ENCODE measurements around the gene INTS11. TPM values are rescaled to one million over a fixed set of nuclear protein-coding genes. Genes with fewer than 3 reads are reported as not detected.

The INTS11 gene
- total RNA-seq, 2 experiments from 2014 or later: 126 to 135 TPM

DNA sequence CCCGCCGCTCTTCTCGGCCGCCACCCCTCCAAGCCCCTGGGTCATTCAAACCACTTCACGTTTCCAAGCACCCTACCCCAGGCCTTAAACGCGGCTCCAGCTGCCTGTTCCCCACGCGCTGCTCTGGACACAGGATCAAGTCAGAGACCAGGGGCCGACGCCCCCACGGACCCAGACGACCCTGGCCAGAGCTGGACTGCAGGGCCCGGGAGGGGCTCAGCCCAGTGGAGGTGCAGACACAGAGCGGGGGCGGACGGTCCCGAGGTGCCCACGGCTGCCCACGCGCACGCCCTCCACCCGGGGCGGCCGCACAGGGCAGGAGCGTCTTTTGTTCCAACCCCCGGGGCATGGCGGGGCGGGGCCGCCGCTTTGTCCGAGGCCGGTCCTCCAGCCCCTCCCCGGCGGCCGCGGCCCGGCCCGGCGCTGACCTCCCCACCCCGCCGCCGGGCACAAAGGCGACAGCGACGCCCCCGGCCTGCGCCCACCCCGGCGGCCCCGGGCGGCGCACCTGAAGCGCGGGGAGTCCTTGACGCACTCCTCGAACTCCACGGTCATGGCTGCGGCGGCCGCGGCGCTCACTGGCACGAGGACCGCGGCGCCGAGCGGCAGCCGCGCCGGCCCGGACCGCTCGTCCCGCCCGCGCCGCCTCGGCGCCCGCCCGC is 17.1 kb downstream of the INTS11 start:
- no peaks in the 10 kb centered on the region for H3K27me3 Mint-ChIP-seq
- peak overlapping the region; percentile 85 for H3K4me3 Mint-ChIP-seq
- no peaks in the 10 kb centered on the region for H3K36me3 Mint-ChIP-seq
- DNase-seq (no peak), ATAC-seq (peak; percentile 1)
- H3K9me3 Mint-ChIP-seq (ENCODE audit: low read depth): no peaks in the 10 kb centered on the region
- CTCF ChIA-PET: interaction anchor here (0.7 to 1.1 kb wide), 3 partner anchors 41 to 294 kb away, joined by 3 to 4 read pairs (median 3); partner anchors contain the start of gene ISG15
- H3K27ac Mint-ChIP-seq: peak overlapping the region; percentile 92
- peaks cover 24% of the 10 kb centered on the region for H3K4me1 Mint-ChIP-seq

DNA sequence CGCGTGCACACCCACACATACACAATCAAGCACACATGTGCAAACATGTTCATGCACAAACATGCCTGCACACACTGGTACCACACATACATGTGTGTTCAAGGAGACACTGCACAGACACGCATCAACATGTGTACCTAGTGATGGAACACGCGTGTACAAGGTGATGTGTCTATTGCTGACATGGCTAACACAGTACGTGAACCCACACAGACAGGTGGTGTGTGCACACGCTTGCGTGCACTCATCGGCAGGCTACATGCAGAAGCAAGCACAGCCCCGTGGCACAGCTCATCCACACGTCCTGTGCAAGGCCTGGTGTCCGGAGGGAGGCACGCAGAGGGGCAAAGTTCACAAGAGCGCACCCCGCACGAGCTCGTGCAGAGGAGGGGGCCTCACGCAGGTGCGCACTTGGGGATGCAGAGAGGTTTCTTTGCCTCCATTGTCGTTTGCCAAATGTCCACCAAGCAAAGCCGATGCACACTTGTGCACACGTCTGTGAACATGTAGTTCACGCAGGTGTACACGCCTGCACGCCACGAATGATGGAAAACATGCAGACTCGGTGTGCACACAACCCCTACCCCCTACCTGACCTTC is 17.7 kb downstream of the INTS11 start:
- peak overlapping the region; percentile 92 for H3K27ac Mint-ChIP-seq
- H3K36me3 Mint-ChIP-seq: no peaks in the 10 kb centered on the region
- ATAC-seq: no peak
- peaks cover 24% of the 10 kb centered on the region for H3K4me1 Mint-ChIP-seq
- no peaks in the 10 kb centered on the region for H3K9me3 Mint-ChIP-seq (ENCODE audit: low read depth)
- no peak for DNase-seq
- peak overlapping the region; percentile 85 for H3K4me3 Mint-ChIP-seq
- CTCF ChIA-PET: interaction anchor here (0.7 to 1.1 kb wide), 3 partner anchors 41 to 293 kb away, joined by 3 to 4 read pairs (median 3); partner anchors contain the start of gene ISG15
- no peaks in the 10 kb centered on the region for H3K27me3 Mint-ChIP-seq

DNA sequence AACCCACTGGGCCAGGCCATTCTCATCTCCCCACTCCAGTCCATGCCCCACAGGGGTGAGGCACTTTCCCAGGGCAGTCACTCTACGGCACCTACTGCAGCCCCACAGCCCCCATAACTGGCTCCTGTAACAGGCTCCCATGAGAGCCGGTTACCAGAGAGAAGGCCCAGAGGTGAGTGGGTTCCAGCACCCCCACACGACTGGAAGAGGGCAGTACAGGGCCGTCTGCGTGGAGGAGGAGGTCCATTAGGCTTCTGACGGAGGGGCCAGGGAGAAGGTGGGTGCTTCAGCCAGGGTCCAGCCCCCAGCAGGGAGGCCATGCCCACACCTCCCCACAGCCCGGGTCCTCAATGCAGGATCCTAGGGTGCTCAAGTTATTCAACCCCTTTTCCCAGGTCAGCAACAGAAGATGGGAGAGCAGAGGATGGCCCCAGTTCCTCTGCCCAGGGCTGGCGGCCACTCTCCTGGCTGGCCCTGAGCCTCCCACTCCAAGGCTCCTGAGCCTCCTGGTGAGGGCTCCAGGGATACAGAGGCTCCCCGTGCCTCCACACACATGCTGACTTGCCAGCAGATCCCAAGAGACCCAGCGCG is 18.3 kb downstream of the INTS11 start:
- CTCF ChIA-PET: interaction anchor here (1.0 to 2.2 kb wide), 7 partner anchors 42 to 292 kb away, joined by 3 to 20 read pairs (median 5); partner anchors contain the start of genes AURKAIP1 and ISG15
- Mint-ChIP-seq H3K9me3 (ENCODE audit: low read depth) (no peaks in the 10 kb centered on the region), H3K27ac (peak overlapping the region; percentile 92), H3K4me3 (peak overlapping the region; percentile 85), H3K27me3 (no peaks in the 10 kb centered on the region), H3K4me1 (peaks cover 24% of the 10 kb centered on the region), H3K36me3 (no peaks in the 10 kb centered on the region)
- DNase-seq (peak; percentile 68), ATAC-seq (no peak)

DNA sequence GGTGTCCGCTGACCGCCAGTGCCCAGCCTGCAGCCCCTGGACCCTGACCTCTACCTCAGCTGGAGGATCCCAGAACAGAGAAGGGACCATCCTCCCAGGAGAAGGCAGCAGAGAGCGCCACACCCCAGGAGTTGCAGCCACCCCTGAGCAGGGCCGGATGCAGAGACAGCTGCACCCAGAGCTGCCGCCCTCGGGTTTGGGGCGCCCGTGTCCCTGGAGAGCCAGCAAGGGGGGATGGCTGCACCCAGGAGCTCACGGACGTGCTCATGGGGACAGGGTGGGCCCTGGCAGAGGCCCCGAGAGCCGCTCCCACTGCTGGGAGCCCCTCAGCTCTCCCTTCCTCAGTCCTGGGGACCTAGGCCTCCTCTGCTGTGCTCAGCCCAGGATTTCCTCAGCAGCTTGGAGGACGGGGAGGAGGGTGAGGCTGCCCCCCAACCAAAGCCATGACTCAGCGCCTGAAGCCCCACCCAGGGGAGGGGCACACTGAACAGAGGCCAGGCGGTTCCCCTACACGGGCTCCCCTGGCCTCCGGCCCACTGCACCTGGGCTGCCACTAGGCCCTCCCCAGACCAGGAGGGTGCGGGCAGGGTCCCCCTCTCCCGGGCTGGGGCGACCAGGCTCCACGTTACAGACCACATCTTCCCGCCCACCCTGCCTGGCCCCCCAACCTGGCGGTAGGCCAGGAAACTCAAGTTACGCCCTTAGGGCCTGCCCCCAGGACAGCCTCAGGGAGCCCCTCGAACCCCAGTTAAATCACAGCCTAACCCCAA is 19.0 kb downstream of the INTS11 start:
- H3K36me3 Mint-ChIP-seq: no peaks in the 10 kb centered on the region
- no peaks in the 10 kb centered on the region for H3K9me3 Mint-ChIP-seq (ENCODE audit: low read depth)
- H3K4me3 Mint-ChIP-seq: peak overlapping the region; percentile 85
- peak; percentile 67 for ATAC-seq
- H3K27ac Mint-ChIP-seq: peak overlapping the region; percentile 92
- H3K4me1 Mint-ChIP-seq: peaks cover 24% of the 10 kb centered on the region
- H3K27me3 Mint-ChIP-seq: no peaks in the 10 kb centered on the region
- CTCF ChIA-PET: interaction anchor here (0.6 to 2.2 kb wide), 14 partner anchors 9 to 241 kb away, joined by 3 to 20 read pairs (median 4); partner anchors contain the start of genes AURKAIP1 and CCNL2
- DNase-seq: peak; percentile 91

DNA sequence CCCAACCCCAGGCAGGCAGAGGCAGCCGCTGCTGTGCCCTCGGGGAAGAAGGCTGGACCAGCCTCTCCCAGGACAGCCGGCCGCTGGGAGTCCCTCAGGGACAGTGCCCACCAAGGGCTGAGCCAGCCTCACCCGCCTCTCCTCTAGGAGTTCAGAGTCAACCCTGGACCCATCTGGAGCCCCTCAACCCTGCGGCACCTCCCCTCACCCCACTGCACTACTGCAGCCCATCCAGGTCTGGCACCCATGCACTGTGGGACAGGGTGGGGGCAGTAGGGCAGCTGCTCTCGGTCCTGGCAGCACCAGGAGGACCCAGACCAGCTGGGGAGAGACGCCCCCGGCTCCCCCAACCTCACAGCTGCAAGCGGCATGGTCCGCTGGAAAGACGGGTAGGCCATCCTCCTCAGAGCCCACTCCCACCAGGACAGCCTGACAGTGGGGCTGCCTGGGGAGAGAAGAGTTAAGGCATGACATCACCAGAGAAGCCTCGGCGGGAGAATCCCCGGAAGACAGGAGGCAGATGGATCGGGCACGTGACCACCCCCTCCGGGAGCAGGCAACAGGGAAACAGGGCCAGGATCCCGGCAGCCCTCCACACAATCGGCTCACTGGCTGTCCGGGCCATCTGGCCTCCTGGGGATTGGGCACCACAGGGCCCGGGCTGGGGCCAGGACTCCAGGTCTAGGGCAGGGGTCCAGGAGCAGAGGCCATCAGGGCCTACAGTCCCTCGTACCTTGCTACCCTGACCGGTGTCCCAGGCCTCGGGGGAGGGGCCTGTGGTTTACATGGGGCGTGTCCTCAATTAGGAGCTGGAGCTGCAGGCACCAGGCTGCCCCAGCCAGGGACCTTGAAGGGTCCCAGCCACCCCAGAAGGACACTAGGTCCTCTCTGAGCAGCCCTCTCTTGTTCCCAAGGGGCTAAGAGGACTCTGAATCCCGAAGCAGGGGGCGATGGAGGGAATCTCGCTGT is 19.8 kb downstream of the INTS11 start:
- Mint-ChIP-seq H3K4me3 (peak overlapping the region; percentile 85), H3K9me3 (ENCODE audit: low read depth) (no peaks in the 10 kb centered on the region), H3K27me3 (no peaks in the 10 kb centered on the region), H3K27ac (peak overlapping the region; percentile 92), H3K4me1 (peaks cover 19% of the 10 kb centered on the region), H3K36me3 (no peaks in the 10 kb centered on the region)
- CTCF ChIA-PET: interaction anchor here (0.6 to 2.2 kb wide), 12 partner anchors 8 to 241 kb away, joined by 3 to 20 read pairs (median 5); partner anchors contain the start of genes AURKAIP1 and CCNL2
- no peak for DNase-seq
- ATAC-seq: no peak

DNA sequence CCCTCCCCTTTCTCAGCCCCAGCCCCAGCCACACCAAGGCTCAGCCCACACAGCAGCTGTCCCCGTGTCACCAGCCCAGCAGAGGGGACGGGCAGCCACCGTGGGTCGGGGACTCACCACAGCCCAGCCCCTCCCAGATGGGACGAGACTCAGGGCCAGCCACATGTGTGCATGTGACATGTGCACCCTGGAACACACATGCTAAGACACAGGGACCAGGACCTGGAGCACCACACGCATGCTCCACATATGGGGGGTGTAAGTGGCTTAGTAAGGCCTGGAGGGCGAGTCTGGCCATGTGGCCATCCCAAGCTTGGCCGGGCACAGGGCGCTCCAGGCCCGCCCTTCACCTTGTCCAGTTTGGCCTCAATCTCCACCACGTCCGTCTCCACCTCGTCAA is 20.7 kb downstream of the INTS11 start:
- no peak for DNase-seq
- Mint-ChIP-seq H3K27ac (no peak overlapping the region), H3K4me1 (peaks cover 19% of the 10 kb centered on the region), H3K4me3 (no peak overlapping the region), H3K27me3 (no peaks in the 10 kb centered on the region), H3K36me3 (no peaks in the 10 kb centered on the region), H3K9me3 (ENCODE audit: low read depth) (no peaks in the 10 kb centered on the region)
- CTCF ChIA-PET: interaction anchor here (2.2 kb wide), 1 partner anchor 181 kb away, joined by 20 read pairs; no protein-coding TSS in a partner anchor
- no peak for ATAC-seq

DNA sequence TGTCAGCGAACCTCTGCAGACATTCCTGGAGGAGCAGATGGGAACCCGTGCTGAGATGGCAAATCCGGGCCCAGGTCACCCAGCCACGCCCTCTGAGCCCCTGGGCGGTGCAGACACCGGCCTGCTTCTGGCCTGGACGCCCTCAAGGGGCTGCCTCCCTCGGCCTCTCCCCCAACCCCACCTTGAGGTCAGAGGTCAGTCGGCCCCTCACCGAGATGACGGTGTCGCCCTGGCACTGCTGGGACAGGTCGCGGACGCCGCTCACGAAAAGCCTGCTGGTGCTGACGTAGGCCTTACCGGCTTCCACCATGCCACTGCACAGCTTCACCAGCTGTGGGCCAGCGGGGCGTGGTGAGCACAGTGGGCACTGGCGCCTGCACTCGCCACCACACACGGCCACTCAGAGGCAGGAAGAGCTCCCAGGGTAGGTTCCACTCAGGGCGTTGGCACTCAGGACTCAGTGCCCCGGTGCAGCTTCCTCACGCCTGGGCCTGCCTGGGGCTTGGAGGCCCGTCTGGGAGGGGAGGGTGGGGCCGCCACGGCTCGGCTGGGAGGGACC is 21.4 kb downstream of the INTS11 start:
- ATAC-seq (no peak), DNase-seq (no peak)
- H3K4me1 Mint-ChIP-seq: peaks cover 19% of the 10 kb centered on the region
- no peaks in the 10 kb centered on the region for H3K27me3 Mint-ChIP-seq
- CTCF ChIA-PET: no interaction called here
- H3K36me3 Mint-ChIP-seq: no peaks in the 10 kb centered on the region
- no peak overlapping the region for H3K27ac Mint-ChIP-seq
- no peak overlapping the region for H3K4me3 Mint-ChIP-seq
- H3K9me3 Mint-ChIP-seq (ENCODE audit: low read depth): no peaks in the 10 kb centered on the region

DNA sequence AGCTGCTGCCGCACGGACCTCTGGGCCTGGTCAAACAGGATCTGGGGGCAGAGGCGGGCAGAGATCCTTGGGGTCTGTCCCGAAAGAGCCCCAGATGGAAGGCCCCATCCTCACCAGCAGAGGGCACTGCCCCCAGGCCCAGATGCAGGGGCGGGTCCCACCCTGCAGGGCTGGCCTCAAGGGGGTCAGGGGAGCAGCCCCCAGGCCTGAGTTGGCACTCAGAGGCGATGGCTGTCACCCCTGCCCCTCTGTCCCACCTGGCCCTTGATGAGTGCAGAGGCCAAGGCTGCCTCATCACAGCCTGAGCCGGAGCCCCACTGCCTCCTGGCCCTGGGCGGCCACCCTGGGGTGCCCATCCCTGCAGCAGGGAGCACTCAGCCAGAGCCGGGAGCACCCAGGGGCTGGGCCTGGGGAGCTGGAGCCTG is 22.4 kb downstream of the INTS11 start:
- Mint-ChIP-seq H3K27me3 (no peaks in the 10 kb centered on the region), H3K27ac (no peak overlapping the region), H3K4me1 (peaks cover 17% of the 10 kb centered on the region), H3K9me3 (ENCODE audit: low read depth) (no peaks in the 10 kb centered on the region), H3K36me3 (no peaks in the 10 kb centered on the region), H3K4me3 (no peak overlapping the region)
- CTCF ChIA-PET: no interaction called here
- no peak for DNase-seq
- ATAC-seq: no peak

DNA sequence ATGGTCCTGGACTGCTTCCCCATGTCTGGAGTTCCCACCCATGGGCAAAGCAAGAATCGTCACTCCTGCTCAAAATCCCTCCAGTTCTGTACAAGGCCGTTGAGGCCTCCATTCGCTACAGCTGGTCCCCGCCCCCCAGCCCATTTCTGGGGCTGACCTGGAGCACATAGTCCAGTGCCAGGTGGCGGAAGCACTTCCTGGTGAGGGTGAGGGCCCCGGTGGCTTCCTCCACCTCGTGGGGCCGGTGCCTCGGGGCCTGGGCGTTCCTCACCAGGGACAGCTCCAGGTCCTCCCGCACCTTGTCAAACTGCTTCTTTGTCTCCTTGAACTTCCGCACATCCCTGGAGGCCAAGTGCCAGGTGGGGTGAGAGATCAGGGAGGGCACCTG is 24.1 kb downstream of the INTS11 start:
- Mint-ChIP-seq H3K4me3 (no peak overlapping the region), H3K9me3 (ENCODE audit: low read depth) (no peaks in the 10 kb centered on the region), H3K27me3 (no peaks in the 10 kb centered on the region), H3K36me3 (no peaks in the 10 kb centered on the region), H3K27ac (no peak overlapping the region), H3K4me1 (peaks cover 5% of the 10 kb centered on the region)
- CTCF ChIA-PET: interaction anchor here (1.0 to 1.2 kb wide), 4 partner anchors 13 to 178 kb away, joined by 3 read pairs; no protein-coding TSS in a partner anchor
- ATAC-seq (no peak), DNase-seq (no peak)

DNA sequence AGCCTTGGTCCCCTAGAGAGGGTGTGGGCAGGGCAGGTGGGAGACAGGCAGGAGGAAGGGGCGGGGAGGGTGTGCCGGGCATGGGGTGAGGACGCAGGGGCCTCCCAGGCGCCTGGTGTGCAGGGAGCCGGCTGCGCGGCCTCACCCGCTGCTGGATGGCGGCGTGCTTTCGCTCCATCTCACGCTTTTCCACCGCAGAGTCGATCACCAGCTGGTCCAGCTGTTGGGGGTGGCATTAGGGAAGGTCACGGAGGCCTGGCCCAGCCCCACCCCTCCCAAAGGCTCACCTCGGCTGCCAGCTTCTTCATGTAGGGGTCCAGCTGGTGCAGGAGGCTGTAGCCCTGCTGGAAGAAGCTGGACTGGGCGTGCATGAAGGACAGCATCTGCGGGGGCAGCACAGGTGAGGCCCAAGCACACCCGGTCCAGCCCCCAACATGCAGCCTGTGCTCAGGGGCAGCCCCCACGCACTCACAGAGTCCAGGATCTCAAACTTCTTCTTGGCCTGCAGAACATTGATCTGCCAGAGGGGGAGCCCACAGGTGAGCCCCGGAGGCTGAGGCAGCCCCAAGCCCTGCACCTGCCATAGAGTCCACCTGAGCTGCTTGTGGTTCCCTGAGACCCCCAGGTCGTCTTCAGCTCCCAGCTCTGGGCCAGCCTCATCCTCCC is 24.6 kb downstream of the INTS11 start:
- H3K4me1 Mint-ChIP-seq: peaks cover 3% of the 10 kb centered on the region
- no peaks in the 10 kb centered on the region for H3K27me3 Mint-ChIP-seq
- H3K4me3 Mint-ChIP-seq: no peak overlapping the region
- ATAC-seq (peak; percentile 63), DNase-seq (no peak)
- CTCF ChIA-PET: interaction anchor here (1.0 to 1.2 kb wide), 4 partner anchors 13 to 178 kb away, joined by 3 read pairs; no protein-coding TSS in a partner anchor
- H3K9me3 Mint-ChIP-seq (ENCODE audit: low read depth): no peaks in the 10 kb centered on the region
- no peak overlapping the region for H3K27ac Mint-ChIP-seq
- H3K36me3 Mint-ChIP-seq: no peaks in the 10 kb centered on the region

DNA sequence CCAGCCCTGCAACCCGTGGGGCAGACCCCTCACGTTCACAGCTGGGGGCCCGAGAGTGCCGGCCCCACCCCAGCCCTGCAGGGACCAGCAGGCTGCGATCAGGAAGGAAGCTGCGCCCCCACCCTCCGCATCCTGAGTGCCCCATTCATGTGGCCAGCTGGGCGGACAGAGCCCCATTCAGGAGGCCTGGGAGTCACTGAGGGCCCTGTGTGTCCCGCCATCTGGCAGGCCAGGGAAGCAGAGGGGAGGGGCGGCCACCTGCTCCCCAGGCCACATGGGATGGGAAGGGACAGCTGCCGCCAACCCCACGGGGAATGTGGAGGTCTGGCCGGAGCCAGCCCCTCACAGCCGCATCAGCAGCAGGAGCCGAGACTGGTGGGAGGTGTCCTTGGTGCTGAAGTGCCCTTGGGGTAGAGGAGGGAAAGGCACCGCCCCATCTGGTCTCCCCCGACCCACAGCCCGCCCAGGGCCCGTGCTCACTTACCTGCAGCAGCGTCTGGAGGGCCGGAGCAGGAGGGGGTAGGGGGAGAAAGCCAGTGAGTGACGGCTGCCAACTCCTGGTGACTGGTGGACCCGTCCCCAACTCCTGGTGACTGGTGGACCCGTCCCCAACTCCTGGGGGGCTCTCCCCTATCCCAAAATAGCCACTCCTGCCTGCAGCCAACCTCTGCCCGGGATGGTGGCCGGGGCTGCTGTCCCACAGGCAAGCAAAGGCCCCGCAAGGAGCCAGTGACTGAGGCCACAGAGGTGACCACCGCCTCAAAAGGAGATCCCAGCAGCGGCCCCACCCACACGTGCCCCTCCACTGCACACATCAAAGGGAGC is 25.4 kb downstream of the INTS11 start:
- DNase-seq: no peak
- Mint-ChIP-seq H3K27ac (no peak overlapping the region), H3K9me3 (ENCODE audit: low read depth) (no peaks in the 10 kb centered on the region), H3K4me3 (no peak overlapping the region), H3K27me3 (no peaks in the 10 kb centered on the region), H3K36me3 (no peaks in the 10 kb centered on the region), H3K4me1 (no peaks in the 10 kb centered on the region)
- CTCF ChIA-PET: interaction anchor here (1.0 to 1.2 kb wide), 2 partner anchors 14 to 142 kb away, joined by 3 read pairs; no protein-coding TSS in a partner anchor
- no peak for ATAC-seq
